Upper lobe of right lung (tissue), 1 donor: Measurements from ENCODE around the gene MAML2. TPM values are rescaled to one million over a fixed set of nuclear protein-coding genes. Genes with fewer than 3 reads are reported as not detected.

Source experiments
- ATAC-seq: fragments of 200-7000 bp; cut with Tn5 transposase; one replicate; pipeline ENCODE4 v1.9.1; 2020; ENCODE audit warnings: mild to moderate bottlenecking, moderate library complexity
- DNase-seq: peaks from one replicate; pipeline ENCODE4 v3.0.0-alpha.2; 2020
- H3K27ac ChIP-seq: fragments of 200-600 bp; one replicate; pipeline ENCODE4 v1.8.0; 2022
- H3K27me3 ChIP-seq: fragments of 200-600 bp; one replicate; pipeline ENCODE4 v1.8.0; 2022; ENCODE audit warnings: mild to moderate bottlenecking
- H3K36me3 ChIP-seq: fragments of 200-600 bp; one replicate; pipeline ENCODE4 v1.8.0; 2022
- H3K4me1 ChIP-seq: fragments of 200-600 bp; one replicate; pipeline ENCODE4 v1.8.0; 2022
- H3K4me3 ChIP-seq: fragments of 200-600 bp; one replicate; pipeline ENCODE4 v1.8.0; 2022; ENCODE audit warnings: mild to moderate bottlenecking
- H3K9me3 ChIP-seq: fragments of 200-600 bp; one replicate; pipeline ENCODE4 v1.8.0; 2022
- intact Hi-C: fragments of 100-400 bp; cut with DNase I; formaldehyde crosslinking; loops from one replicate; pipeline ENCODE4 v1.11.0; 2022
- total RNA-seq: library from RNA; stranded (reverse); fragmentation: NEBNext Ultra II Directional; extraction: Animal tissue kit (Norgen Biotek cat#: 25700); gene quantifications from one replicate; pipeline ENCODE4 v1.2.1, GENCODE V29; 2021
- TF ChIP-seq, protein P1 (sequence below): fragments of 200-600 bp; IDR thresholded peaks from one replicate; pipeline ENCODE4 v1.8.0; 2022; ENCODE audit warnings: antibody characterized with exemption
- donor health status: DM: no; HTN: yes; CAD: no; lungs with severe emphysema.

The MAML2 gene
- total RNA-seq, 1 donor from 2014 or later = 27.5 TPM

GRCh38 chr11:96010683-96011082, 332.3 kb downstream of the MAML2 start:
- Histone ChIP-seq H3K4me1 (peaks cover 17% of the 10 kb centered on the region), H3K27ac (no peak overlapping the region), H3K27me3 (no peaks in the 10 kb centered on the region), H3K4me3 (no peak overlapping the region), H3K9me3 (no peaks in the 10 kb centered on the region), H3K36me3 (no peaks in the 10 kb centered on the region)
- ATAC-seq (no peak), DNase-seq (no peak)
- TF ChIP-seq, protein P1, sequence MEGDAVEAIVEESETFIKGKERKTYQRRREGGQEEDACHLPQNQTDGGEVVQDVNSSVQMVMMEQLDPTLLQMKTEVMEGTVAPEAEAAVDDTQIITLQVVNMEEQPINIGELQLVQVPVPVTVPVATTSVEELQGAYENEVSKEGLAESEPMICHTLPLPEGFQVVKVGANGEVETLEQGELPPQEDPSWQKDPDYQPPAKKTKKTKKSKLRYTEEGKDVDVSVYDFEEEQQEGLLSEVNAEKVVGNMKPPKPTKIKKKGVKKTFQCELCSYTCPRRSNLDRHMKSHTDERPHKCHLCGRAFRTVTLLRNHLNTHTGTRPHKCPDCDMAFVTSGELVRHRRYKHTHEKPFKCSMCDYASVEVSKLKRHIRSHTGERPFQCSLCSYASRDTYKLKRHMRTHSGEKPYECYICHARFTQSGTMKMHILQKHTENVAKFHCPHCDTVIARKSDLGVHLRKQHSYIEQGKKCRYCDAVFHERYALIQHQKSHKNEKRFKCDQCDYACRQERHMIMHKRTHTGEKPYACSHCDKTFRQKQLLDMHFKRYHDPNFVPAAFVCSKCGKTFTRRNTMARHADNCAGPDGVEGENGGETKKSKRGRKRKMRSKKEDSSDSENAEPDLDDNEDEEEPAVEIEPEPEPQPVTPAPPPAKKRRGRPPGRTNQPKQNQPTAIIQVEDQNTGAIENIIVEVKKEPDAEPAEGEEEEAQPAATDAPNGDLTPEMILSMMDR = no peak
- intact Hi-C loops = no loop called here

- no peak overlapping the region for H3K27ac ChIP-seq
- ATAC-seq = no peak
- H3K4me1 ChIP-seq = peaks cover 17% of the 10 kb centered on the region
- no peak overlapping the region for H3K4me3 ChIP-seq
- H3K9me3 ChIP-seq = no peaks in the 10 kb centered on the region
- DNase-seq = no peak
- intact Hi-C loops = no loop called here
- H3K27me3 ChIP-seq = no peaks in the 10 kb centered on the region
- H3K36me3 ChIP-seq = no peaks in the 10 kb centered on the region
- TF ChIP-seq, protein P1 = no peak
These were observed 334.8 kb downstream of the MAML2 start for GRCh38 chr11:96008161-96008720.

- H3K36me3 ChIP-seq = no peaks in the 10 kb centered on the region
- peaks cover 14% of the 10 kb centered on the region for H3K4me1 ChIP-seq
- H3K9me3 ChIP-seq = no peaks in the 10 kb centered on the region
- no peak overlapping the region for H3K4me3 ChIP-seq
- TF ChIP-seq, protein P1 = no peak
- intact Hi-C loops = no loop called here
- ATAC-seq (no peak), DNase-seq (no peak)
- H3K27ac ChIP-seq = no peak overlapping the region
- no peaks in the 10 kb centered on the region for H3K27me3 ChIP-seq
These were observed 337.0 kb downstream of the MAML2 start for GRCh38 chr11:96006037-96006436.

DNA sequence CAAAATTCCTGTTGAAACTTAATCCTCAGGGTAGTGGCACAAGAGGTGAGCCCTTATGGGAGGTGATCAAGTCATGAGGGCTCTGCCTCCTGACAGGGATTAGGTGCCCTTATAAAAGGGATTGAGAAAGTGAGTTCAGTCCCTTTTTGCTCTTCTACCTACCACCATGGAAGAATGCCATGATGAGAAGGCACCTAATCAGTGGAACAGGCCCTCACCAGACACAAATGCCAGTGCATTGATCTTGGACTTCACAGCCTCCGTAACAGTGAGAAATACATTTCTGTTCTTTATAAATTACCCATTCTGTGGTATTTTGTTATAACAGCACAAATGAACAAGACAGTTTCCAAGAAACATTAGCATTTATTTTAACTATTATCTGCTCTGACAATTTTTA, 338.1 kb downstream of the MAML2 start:
- H3K27me3 ChIP-seq = no peaks in the 10 kb centered on the region
- no peak overlapping the region for H3K27ac ChIP-seq
- intact Hi-C loops = no loop called here
- no peak overlapping the region for H3K4me3 ChIP-seq
- H3K4me1 ChIP-seq = peaks cover 19% of the 10 kb centered on the region
- TF ChIP-seq, protein P1 = no peak
- no peak for ATAC-seq
- H3K9me3 ChIP-seq = no peaks in the 10 kb centered on the region
- no peak for DNase-seq
- no peaks in the 10 kb centered on the region for H3K36me3 ChIP-seq

GRCh38 chr11:96002754-96003290, 340.2 kb downstream of the MAML2 start:
- TF ChIP-seq, protein P1 = no peak
- H3K27ac ChIP-seq = no peak overlapping the region
- no peaks in the 10 kb centered on the region for H3K27me3 ChIP-seq
- H3K9me3 ChIP-seq = no peaks in the 10 kb centered on the region
- no peaks in the 10 kb centered on the region for H3K36me3 ChIP-seq
- peaks cover 14% of the 10 kb centered on the region for H3K4me1 ChIP-seq
- H3K4me3 ChIP-seq = no peak overlapping the region
- intact Hi-C loops = no loop called here
- DNase-seq (no peak), ATAC-seq (no peak)

DNA sequence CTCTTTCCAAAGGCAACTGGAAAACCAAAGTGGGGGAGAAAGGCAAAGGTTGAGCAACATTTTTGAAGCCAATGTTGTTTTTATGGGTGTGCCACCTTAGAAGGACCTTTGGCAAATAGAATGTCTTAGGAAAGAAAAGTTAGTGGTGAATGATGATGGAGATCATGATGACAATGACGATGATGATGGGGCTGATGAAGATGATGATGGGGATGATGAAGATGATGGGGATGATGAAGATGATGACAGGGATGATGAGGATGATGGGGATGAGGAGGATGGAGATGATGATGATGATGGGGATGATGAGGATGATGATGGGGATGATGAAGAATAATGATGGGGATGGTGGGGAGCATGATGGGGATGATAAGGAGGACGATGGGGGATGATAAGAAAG, 340.7 kb downstream of the MAML2 start:
- TF ChIP-seq, protein P1 = no peak
- H3K9me3 ChIP-seq = no peaks in the 10 kb centered on the region
- no peaks in the 10 kb centered on the region for H3K36me3 ChIP-seq
- no peaks in the 10 kb centered on the region for H3K27me3 ChIP-seq
- peaks cover 14% of the 10 kb centered on the region for H3K4me1 ChIP-seq
- DNase-seq = no peak
- intact Hi-C loops = no loop called here
- no peak overlapping the region for H3K27ac ChIP-seq
- no peak for ATAC-seq
- H3K4me3 ChIP-seq = no peak overlapping the region
